GM06990 (cell line): ENCODE measurements around the gene OPCML.

Experiments
- DNase-seq: peaks from one replicate; pipeline ENCODE4 v3.0.0-alpha.2; 2011; ENCODE audit not compliant: insufficient read length; ENCODE audit errors: extremely low read depth
- H3K27me3 ChIP-seq: replicated peaks from 2 replicates; pipeline ENCODE4 v1.6.0; 2011; ENCODE audit warnings: low read length; ENCODE audit not compliant: control insufficient read depth, insufficient read depth
- H3K36me3 ChIP-seq: 2 replicates; pipeline ENCODE4 v1.5.1; 2011; ENCODE audit warnings: low read length; ENCODE audit not compliant: control insufficient read depth, insufficient read depth
- H3K4me3 ChIP-seq: replicated peaks from 2 replicates; pipeline ENCODE4 v1.5.1; 2011; ENCODE audit warnings: low read depth, mild to moderate bottlenecking, control low read depth, low read length
- CTCF ChIP-seq: IDR thresholded peaks from 2 replicates; pipeline ENCODE4 v1.5.1; 2011; ENCODE audit warnings: low read length, control low read depth, mild to moderate bottlenecking, inconsistent platforms; ENCODE audit not compliant: insufficient read depth, poor library complexity, severe bottlenecking

Gene OPCML

DNA sequence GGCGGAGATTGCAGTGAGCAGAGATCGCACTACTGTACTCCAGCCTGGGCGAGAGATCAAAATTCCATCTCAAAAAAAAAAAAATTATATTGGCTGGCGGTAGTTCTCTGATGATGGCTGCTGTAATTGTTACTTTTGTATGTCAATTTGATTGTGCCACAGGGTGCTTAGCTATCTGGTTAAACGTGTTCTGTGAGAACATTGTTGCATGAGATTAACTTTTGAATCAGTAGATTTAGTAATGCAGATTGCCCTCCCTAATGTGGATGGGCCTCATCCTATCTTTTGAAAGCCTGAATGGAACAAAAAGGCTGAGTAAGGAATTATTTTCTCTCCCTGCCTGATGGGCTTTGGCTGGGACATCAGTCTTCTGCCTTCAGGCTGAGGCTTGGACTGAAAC lies 654.2 kb downstream of the OPCML start:
- no peak for TF ChIP-seq CTCF
- Histone ChIP-seq H3K27me3 (no peaks in the 10 kb centered on the region), H3K36me3 (no peaks in the 10 kb centered on the region), H3K4me3 (no peak overlapping the region)
- no peak for DNase-seq

DNA sequence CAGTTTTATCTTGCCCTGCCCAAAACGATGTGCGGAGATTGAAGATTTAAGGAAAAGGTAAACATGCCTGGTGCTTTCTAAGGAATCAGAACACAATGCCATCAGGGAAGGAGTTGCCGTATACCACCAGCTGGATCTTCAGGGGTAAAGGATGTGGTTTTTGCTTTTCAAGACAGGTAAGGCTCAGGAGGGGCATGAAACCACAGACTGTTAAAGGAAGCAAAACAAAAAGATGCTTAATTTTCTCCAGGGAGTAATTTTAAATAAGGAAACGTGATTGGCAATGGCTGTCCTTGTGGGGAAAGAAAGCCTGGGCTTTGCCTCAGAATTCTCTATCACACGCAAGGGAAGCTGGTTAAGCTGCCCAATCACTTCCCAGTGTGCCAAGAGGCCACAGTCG lies 655.6 kb downstream of the OPCML start:
- Histone ChIP-seq H3K27me3 (no peaks in the 10 kb centered on the region), H3K36me3 (no peaks in the 10 kb centered on the region), H3K4me3 (no peak overlapping the region)
- no peak for TF ChIP-seq CTCF
- DNase-seq: no peak

DNA sequence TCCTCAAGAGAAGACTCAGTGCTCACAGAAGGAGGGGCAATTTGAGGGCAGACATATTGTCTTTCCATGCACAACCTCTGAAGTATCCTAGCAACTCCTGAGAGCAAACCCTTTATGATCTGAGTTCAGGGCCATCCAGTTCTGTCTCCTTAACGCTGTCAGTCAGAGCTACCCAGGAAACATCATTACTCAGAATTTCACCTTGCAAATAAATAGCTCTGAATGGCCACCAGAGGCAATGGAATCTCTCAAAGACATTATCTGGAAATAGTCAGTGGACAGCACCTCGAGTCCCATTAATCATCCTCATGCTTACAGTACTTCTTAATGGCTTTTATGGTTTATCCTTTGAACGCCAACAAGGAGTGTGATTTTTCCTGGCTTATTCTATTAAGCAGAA lies 656.1 kb downstream of the OPCML start:
- H3K4me3 ChIP-seq: no peak overlapping the region
- no peaks in the 10 kb centered on the region for H3K36me3 ChIP-seq
- no peaks in the 10 kb centered on the region for H3K27me3 ChIP-seq
- no peak for DNase-seq
- TF ChIP-seq CTCF: no peak

DNA sequence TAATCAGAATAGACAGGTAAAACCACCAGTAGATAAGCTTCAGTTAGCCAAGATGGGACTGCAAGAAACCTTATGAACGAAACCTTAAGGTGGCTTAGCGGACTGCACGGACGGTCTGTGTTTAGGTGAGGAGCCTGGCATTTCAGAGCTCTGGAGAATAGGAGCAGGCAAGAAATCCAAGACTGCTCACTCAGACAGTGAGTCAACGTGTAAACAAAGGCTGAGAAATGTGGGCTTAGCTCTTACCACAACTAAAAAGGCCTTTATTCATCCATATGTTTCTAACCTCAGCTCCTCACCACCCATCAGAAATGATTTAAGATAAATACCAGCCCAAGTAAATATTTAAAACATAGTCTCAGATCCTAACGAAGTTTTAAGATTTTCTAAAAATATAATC lies 657.7 kb downstream of the OPCML start:
- TF ChIP-seq CTCF: no peak
- DNase-seq: no peak
- no peaks in the 10 kb centered on the region for H3K36me3 ChIP-seq
- H3K27me3 ChIP-seq: no peaks in the 10 kb centered on the region
- H3K4me3 ChIP-seq: no peak overlapping the region

- H3K4me3 ChIP-seq: no peak overlapping the region
- no peak for DNase-seq
- no peaks in the 10 kb centered on the region for H3K36me3 ChIP-seq
- TF ChIP-seq CTCF: no peak
- H3K27me3 ChIP-seq: no peaks in the 10 kb centered on the region
These were observed 658.5 kb downstream of the OPCML start for GRCh38 chr11:132873841-132874240.

DNA sequence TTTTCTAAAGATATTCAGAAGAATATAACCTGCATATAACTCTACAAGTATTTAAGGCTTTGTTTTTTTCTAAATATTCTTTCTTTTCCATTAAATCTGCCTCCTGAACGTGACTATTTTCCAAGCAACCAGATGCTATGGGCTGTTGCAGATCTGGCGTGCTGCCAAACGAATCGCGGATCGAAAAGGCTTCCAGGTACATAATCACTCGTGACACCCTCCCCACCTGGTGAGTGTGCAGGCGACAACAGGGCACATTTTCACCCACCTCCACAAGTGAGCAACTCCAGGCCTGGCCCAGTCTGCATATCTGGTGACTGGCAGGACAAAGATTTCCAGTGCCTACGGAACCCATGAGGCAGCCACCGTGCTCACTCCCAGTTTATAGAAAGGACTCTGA lies 660.1 kb downstream of the OPCML start:
- DNase-seq: no peak
- no peak for TF ChIP-seq CTCF
- Histone ChIP-seq H3K36me3 (no peaks in the 10 kb centered on the region), H3K4me3 (no peak overlapping the region), H3K27me3 (peaks cover 1% of the 10 kb centered on the region; the same call in 1 of the 2 replicates)
